Spinal cord (tissue), 10 donors: ENCODE data around the gene KIAA1549. TPM values are rescaled to one million over a fixed set of nuclear protein-coding genes. Genes with fewer than 3 reads are reported as not detected.

Experiments
- DNase-seq, 6 donors: peaks; one replicate each; pipeline versions ENCODE4 v3.0.0 to v3.0.0-alpha.2; 2013 to 2015; ENCODE audit warnings: low spot score in 6 of 6, low read depth in 4 of 6
- H3K27ac ChIP-seq: one replicate; pipeline ENCODE4 v1.5.1; 2013; ENCODE audit warnings: low read depth, low read length, control low read depth
- H3K27me3 ChIP-seq: one replicate; pipeline ENCODE4 v1.6.1; 2013; ENCODE audit warnings: low read length; ENCODE audit not compliant: control insufficient read depth, insufficient read depth
- H3K36me3 ChIP-seq: one replicate; pipeline ENCODE4 v1.6.1; 2013; ENCODE audit warnings: low read length; ENCODE audit not compliant: control insufficient read depth, insufficient read depth
- H3K4me1 ChIP-seq: one replicate; pipeline ENCODE4 v1.6.1; 2013; ENCODE audit warnings: low read length; ENCODE audit not compliant: control insufficient read depth, insufficient read depth
- H3K4me3 ChIP-seq: one replicate; pipeline ENCODE4 v1.5.1; 2013; ENCODE audit warnings: low read depth, low read length, control low read depth
- H3K9me3 ChIP-seq: one replicate; pipeline ENCODE4 v1.6.1; 2013; ENCODE audit warnings: low read length; ENCODE audit not compliant: control insufficient read depth, insufficient read depth
- WGBS: methylation state at CpG from one replicate; pipeline ENCODE4 v1.1.5; 2013; ENCODE audit warnings: missing lambda C conversion rate; ENCODE audit not compliant: insufficient coverage; 5-methylcytosine and 5-hydroxymethylcytosine counted together
- polyA plus RNA-seq, 2 donors: library from polyadenylated mRNA; unstranded; fragments of 120-200 nt; gene quantifications; one replicate each; pipeline ENCODE4 v1.2.1, GENCODE V29; 2013; ENCODE audit not compliant: insufficient read length in 2 of 2
- total RNA-seq, 2 donors: library from RNA; depleted of rRNA in 1 of 2; stranded (reverse); fragments of 120-200 nt in 1 of 2; fragments of >200 nt in 1 of 2; gene quantifications; one replicate each; pipeline versions ENCODE4 v1.2.3 to v1.2.4, GENCODE V29; 2013 to 2014
- donor health status: healthy.

Gene KIAA1549
- total and polyA plus RNA-seq, 4 donors = 11.1 to 27.8 (median 19.0) TPM

GRCh38 chr7:138880881-138881578 is 100.2 kb downstream of the KIAA1549 start:
- peak in 2 of 6 donors; percentile 32 to 36 for DNase-seq
- 62% methylated on average over 12 of the region's 13 CpGs for WGBS
- no peak overlapping the region for H3K4me3 ChIP-seq

DNA sequence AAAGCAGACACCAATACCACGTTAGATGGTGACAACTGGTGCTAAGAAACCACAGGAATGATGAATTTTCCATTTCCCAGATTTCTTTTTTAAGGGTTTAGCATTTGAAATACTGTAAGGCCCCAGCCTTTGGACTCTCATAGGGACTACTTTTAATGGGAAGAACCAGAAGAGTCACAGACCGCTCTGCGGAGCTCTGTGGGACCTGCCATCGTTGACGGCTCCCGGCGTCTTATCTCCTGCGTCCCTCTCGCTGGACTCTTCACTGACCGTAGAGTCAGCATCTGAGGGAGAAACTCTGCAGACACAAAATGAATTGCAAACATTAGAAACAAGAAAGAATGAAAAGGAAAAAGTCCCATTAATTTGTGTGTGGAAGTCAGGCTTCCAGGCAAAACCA is 101.8 kb downstream of the KIAA1549 start:
- no peak for DNase-seq
- Histone ChIP-seq H3K36me3 (peaks cover 37% of the 10 kb centered on the region), H3K27ac (no peak overlapping the region), H3K4me3 (no peak overlapping the region), H3K4me1 (no peaks in the 10 kb centered on the region), H3K9me3 (no peaks in the 10 kb centered on the region), H3K27me3 (no peaks in the 10 kb centered on the region)
- WGBS = 96% methylated on average over 7 of the region's 10 CpGs

More at GRCh38 chr7:138880881-138881578, 100.2 kb downstream of the KIAA1549 start:
- no peaks in the 10 kb centered on the region for H3K27me3 ChIP-seq
- H3K9me3 ChIP-seq = no peaks in the 10 kb centered on the region
- peaks cover 35% of the 10 kb centered on the region for H3K36me3 ChIP-seq
- no peaks in the 10 kb centered on the region for H3K4me1 ChIP-seq
- no peak overlapping the region for H3K27ac ChIP-seq

DNA sequence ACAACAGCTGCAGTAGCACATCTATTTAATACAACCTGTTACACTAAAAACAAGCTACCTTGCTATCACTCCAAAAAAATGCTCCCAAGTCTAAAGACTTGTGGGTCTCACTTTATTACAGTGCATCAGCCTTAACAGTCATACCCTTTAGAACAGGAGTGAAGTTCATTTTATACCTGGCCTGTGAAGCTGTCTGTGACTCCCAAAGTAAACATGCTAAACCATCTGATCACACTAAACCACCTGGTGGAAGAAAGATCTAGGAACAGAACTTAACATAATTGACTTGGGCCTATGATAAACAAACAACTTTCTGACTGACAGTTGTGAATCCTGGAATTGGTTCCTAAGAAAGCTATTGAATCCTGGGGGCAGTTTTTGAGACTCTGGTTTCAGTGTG is 102.3 kb downstream of the KIAA1549 start:
- H3K36me3 ChIP-seq = peaks cover 37% of the 10 kb centered on the region
- no peak overlapping the region for H3K27ac ChIP-seq
- no peaks in the 10 kb centered on the region for H3K27me3 ChIP-seq
- H3K9me3 ChIP-seq = no peaks in the 10 kb centered on the region
- no peaks in the 10 kb centered on the region for H3K4me1 ChIP-seq
- DNase-seq = no peak
- no peak overlapping the region for H3K4me3 ChIP-seq

DNA sequence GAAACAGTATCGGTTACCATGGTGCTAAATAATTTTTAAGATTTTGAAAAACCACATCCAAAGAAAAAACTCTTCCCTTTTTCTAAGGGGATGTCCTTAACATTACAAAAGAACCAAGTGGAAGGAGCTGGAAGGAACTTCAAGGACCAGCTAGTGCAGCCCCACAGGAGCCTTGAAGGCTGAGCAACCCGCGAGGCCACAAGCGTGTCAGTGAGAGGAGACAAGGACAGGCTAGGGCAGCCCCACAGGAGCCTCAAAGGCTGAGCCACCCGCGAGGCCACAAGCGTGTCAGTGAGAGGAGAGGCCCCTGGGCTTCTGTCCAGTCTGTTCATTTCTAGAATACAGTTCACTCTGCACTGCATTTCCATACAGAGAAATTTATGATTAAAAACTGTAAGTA is 103.1 kb downstream of the KIAA1549 start:
- Histone ChIP-seq H3K4me1 (peaks cover 5% of the 10 kb centered on the region), H3K36me3 (peaks cover 31% of the 10 kb centered on the region), H3K27ac (no peak overlapping the region), H3K4me3 (no peak overlapping the region), H3K27me3 (no peaks in the 10 kb centered on the region), H3K9me3 (no peaks in the 10 kb centered on the region)
- DNase-seq = no peak
- WGBS = 95% methylated on average over 3 of the region's 7 CpGs

GRCh38 chr7:138876326-138876725 is 104.9 kb downstream of the KIAA1549 start:
- 100% methylated on average over 1 of the region's 4 CpGs for WGBS
- H3K36me3 ChIP-seq = peaks cover 33% of the 10 kb centered on the region
- H3K4me3 ChIP-seq = no peak overlapping the region
- peaks cover 5% of the 10 kb centered on the region for H3K4me1 ChIP-seq
- H3K9me3 ChIP-seq = no peaks in the 10 kb centered on the region
- no peaks in the 10 kb centered on the region for H3K27me3 ChIP-seq
- H3K27ac ChIP-seq = no peak overlapping the region
- DNase-seq = no peak

GRCh38 chr7:138875794-138876193 is 105.4 kb downstream of the KIAA1549 start:
- H3K27ac ChIP-seq = no peak overlapping the region
- H3K4me3 ChIP-seq = no peak overlapping the region
- DNase-seq = no peak
- peaks cover 32% of the 10 kb centered on the region for H3K36me3 ChIP-seq
- H3K27me3 ChIP-seq = no peaks in the 10 kb centered on the region
- H3K4me1 ChIP-seq = peaks cover 5% of the 10 kb centered on the region
- WGBS = 100% methylated on average over 4 of the region's 9 CpGs
- no peaks in the 10 kb centered on the region for H3K9me3 ChIP-seq

- Histone ChIP-seq H3K36me3 (peaks cover 45% of the 10 kb centered on the region), H3K4me1 (peaks cover 5% of the 10 kb centered on the region), H3K27ac (no peak overlapping the region), H3K27me3 (no peaks in the 10 kb centered on the region), H3K9me3 (no peaks in the 10 kb centered on the region), H3K4me3 (no peak overlapping the region)
- WGBS = 36% methylated on average over 3 of the region's 5 CpGs
- peak in 2 of 6 donors; percentile 61 to 71 for DNase-seq
Measured at GRCh38 chr7:138873220-138873892, 107.8 kb downstream of the KIAA1549 start.

GRCh38 chr7:138872576-138872975 is 108.6 kb downstream of the KIAA1549 start:
- Histone ChIP-seq H3K27me3 (no peaks in the 10 kb centered on the region), H3K36me3 (peaks cover 48% of the 10 kb centered on the region), H3K4me3 (no peak overlapping the region), H3K9me3 (no peaks in the 10 kb centered on the region), H3K4me1 (peaks cover 5% of the 10 kb centered on the region), H3K27ac (no peak overlapping the region)
- WGBS = 92% methylated on average over 3 of the region's 4 CpGs
- no peak for DNase-seq

DNA sequence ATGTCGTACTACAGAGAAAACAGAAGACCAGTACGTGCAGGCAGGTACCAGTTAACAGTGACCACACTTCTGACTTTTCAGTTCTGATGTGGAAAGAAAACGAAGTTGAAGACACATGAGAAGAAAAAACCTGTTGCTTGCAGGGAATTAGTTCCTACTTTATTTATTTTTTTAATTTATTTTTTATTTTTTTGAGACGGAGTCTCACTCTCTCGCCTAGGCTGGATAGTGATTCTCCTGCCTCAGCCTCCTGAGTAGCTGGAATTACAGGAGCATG is 109.4 kb downstream of the KIAA1549 start:
- WGBS = 61% methylated on average over 2 of the region's 5 CpGs
- Histone ChIP-seq H3K9me3 (no peaks in the 10 kb centered on the region), H3K4me3 (no peak overlapping the region), H3K4me1 (peaks cover 5% of the 10 kb centered on the region), H3K36me3 (peaks cover 51% of the 10 kb centered on the region), H3K27ac (no peak overlapping the region), H3K27me3 (no peaks in the 10 kb centered on the region)
- DNase-seq = no peak
